ENCODE data around the gene ZDHHC4. TPM values are rescaled to one million over a fixed set of nuclear protein-coding genes. Genes with fewer than 3 reads are reported as not detected.

Gene ZDHHC4
- total RNA-seq, 1 experiment from 2014 or later: 28.9 TPM

- no peaks in the 10 kb centered on the region for H4K20me1 ChIP-seq (ENCODE audit: low read length)
- no peaks in the 10 kb centered on the region for H3F3A ChIP-seq (ENCODE audit: low read length, unreplicated experiment)
- TF ChIP-seq EZH2phosphoT487 (IDR thresholded peaks at IDR 0.05; ENCODE audit: borderline replicate concordance, low read length) (no peak), CTCF (conservative IDR thresholded peaks at IDR 0.05; ENCODE audit: low read depth, low read length) (no peak), EZH2 (IDR thresholded peaks at IDR 0.05; ENCODE audit: low read length, unreplicated experiment) (no peak)
- H3K27me3 ChIP-seq (ENCODE audit: low read length): no peaks in the 10 kb centered on the region
- H3K9me3 ChIP-seq (ENCODE audit: low read length): no peaks in the 10 kb centered on the region
- no peak for DNase-seq
- BruUV-seq (replicated peaks): no TSS peak
- no peaks in the 10 kb centered on the region for H3K36me3 ChIP-seq (ENCODE audit: low read depth, low read length)
- H3K4me3 ChIP-seq (ENCODE audit: low read length): no peak overlapping the region
- H3K79me2 ChIP-seq (ENCODE audit: low read length): no peaks in the 10 kb centered on the region
- H3K9ac ChIP-seq (ENCODE audit: low read length): no peak overlapping the region
- CTCF ChIA-PET: no interaction called here
- no peak overlapping the region for H3K27ac ChIP-seq (ENCODE audit: low read length)
- H3K4me1 ChIP-seq (ENCODE audit: insufficient read depth, low read length): no peaks in the 10 kb centered on the region
- no peak overlapping the region for H2AFZ ChIP-seq (ENCODE audit: low read length)
- H3K4me2 ChIP-seq (ENCODE audit: low read length): no peak overlapping the region
- POLR2A ChIA-PET (ENCODE audit: unreplicated experiment): no interaction called here
- ATAC-seq: no peak
- intact Hi-C loops (cut with micrococcal nuclease): no loop called here
- H3K9me2 ChIP-seq (replicated peaks; ENCODE audit: low read length): no peaks in the 10 kb centered on the region
These were observed 39.8 kb downstream of the ZDHHC4 start for GRCh38 chr7:6616854-6617643.

GRCh38 chr7:6618621-6619020 lies 41.4 kb downstream of the ZDHHC4 start:
- Histone ChIP-seq H3K9me3 (ENCODE audit: low read length) (no peaks in the 10 kb centered on the region), H3K27ac (ENCODE audit: low read length) (no peak overlapping the region), H3K4me2 (ENCODE audit: low read length) (no peak overlapping the region), H3K4me3 (ENCODE audit: low read length) (no peak overlapping the region), H3F3A (ENCODE audit: low read length, unreplicated experiment) (no peaks in the 10 kb centered on the region), H3K9me2 (replicated peaks; ENCODE audit: low read length) (no peaks in the 10 kb centered on the region), H3K79me2 (ENCODE audit: low read length) (no peaks in the 10 kb centered on the region), H3K27me3 (ENCODE audit: low read length) (no peaks in the 10 kb centered on the region), H3K36me3 (ENCODE audit: low read depth, low read length) (no peaks in the 10 kb centered on the region), H3K4me1 (ENCODE audit: insufficient read depth, low read length) (no peaks in the 10 kb centered on the region), H3K9ac (ENCODE audit: low read length) (no peak overlapping the region), H2AFZ (ENCODE audit: low read length) (no peak overlapping the region), H4K20me1 (ENCODE audit: low read length) (no peaks in the 10 kb centered on the region)
- ChIA-PET CTCF (no interaction called here), POLR2A (ENCODE audit: unreplicated experiment) (no interaction called here)
- intact Hi-C loops (cut with micrococcal nuclease): no loop called here
- BruUV-seq (replicated peaks): no TSS peak
- no peak for TF ChIP-seq CTCF (conservative IDR thresholded peaks at IDR 0.05; ENCODE audit: low read depth, low read length)
- no peak for ATAC-seq
- no peak for DNase-seq

- Histone ChIP-seq H3K4me2 (ENCODE audit: low read length) (no peak overlapping the region), H3K9me3 (ENCODE audit: low read length) (no peaks in the 10 kb centered on the region), H3K9me2 (replicated peaks; ENCODE audit: low read length) (no peaks in the 10 kb centered on the region), H3K79me2 (ENCODE audit: low read length) (no peaks in the 10 kb centered on the region), H2AFZ (ENCODE audit: low read length) (no peak overlapping the region), H3K27me3 (ENCODE audit: low read length) (no peaks in the 10 kb centered on the region), H3K4me3 (ENCODE audit: low read length) (no peak overlapping the region), H4K20me1 (ENCODE audit: low read length) (no peaks in the 10 kb centered on the region), H3K9ac (ENCODE audit: low read length) (no peak overlapping the region), H3K27ac (ENCODE audit: low read length) (no peak overlapping the region), H3F3A (ENCODE audit: low read length, unreplicated experiment) (no peaks in the 10 kb centered on the region), H3K4me1 (ENCODE audit: insufficient read depth, low read length) (no peaks in the 10 kb centered on the region), H3K36me3 (ENCODE audit: low read depth, low read length) (no peaks in the 10 kb centered on the region)
- ATAC-seq: no peak
- TF ChIP-seq CTCF (conservative IDR thresholded peaks at IDR 0.05; ENCODE audit: low read depth, low read length): no peak
- TF ChIP-seq EZH2 (IDR thresholded peaks at IDR 0.05; ENCODE audit: low read length, unreplicated experiment): no peak
- no peak for TF ChIP-seq EZH2phosphoT487 (IDR thresholded peaks at IDR 0.05; ENCODE audit: borderline replicate concordance, low read length)
- BruUV-seq (replicated peaks): no TSS peak
- CTCF ChIA-PET: no interaction called here
- POLR2A ChIA-PET (ENCODE audit: unreplicated experiment): no interaction called here
- intact Hi-C loops (cut with micrococcal nuclease): no loop called here
- DNase-seq: no peak
These were observed 42.7 kb downstream of the ZDHHC4 start for GRCh38 chr7:6619961-6620360.
